Calu3 (cell line): Measurements from ENCODE around the gene CHRNA4. TPM values are rescaled to one million over a fixed set of nuclear protein-coding genes. Genes with fewer than 3 reads are reported as not detected.

Experiments used
- BruUV-seq: library from RNA; stranded (reverse); fragments of 400-500 nt; replicated peaks from 2 replicates; lab custom pipeline; 2021; lab: Mats Ljungman, UMichigan
- CTCF ChIA-PET: fragments of 300-600 bp; sonication (Branson Sonifier 250); formaldehyde crosslinking; loops from one replicate; lab custom pipeline; 2022; ENCODE audit warnings: antibody characterized with exemption; lab: Charles Lee
- DNase-seq: peaks from one replicate; pipeline ENCODE4 v3.0.0; 2022
- H3K27ac Mint-ChIP-seq: one replicate; pipeline ENCODE4 v1.8.0; 2022; ENCODE audit warnings: mixed read lengths; ENCODE audit not compliant: unreplicated experiment
- H3K27me3 Mint-ChIP-seq: one replicate; pipeline ENCODE4 v1.8.0; 2022; ENCODE audit warnings: mixed read lengths; ENCODE audit not compliant: unreplicated experiment
- H3K36me3 Mint-ChIP-seq: one replicate; pipeline ENCODE4 v1.8.0; 2022; ENCODE audit warnings: mild to moderate bottlenecking, moderate library complexity, mixed read lengths; ENCODE audit not compliant: insufficient read depth, unreplicated experiment
- H3K4me1 Mint-ChIP-seq: one replicate; pipeline ENCODE4 v1.8.0; 2022; ENCODE audit warnings: mild to moderate bottlenecking, low read depth, mixed read lengths; ENCODE audit not compliant: unreplicated experiment
- H3K4me3 Mint-ChIP-seq: one replicate; pipeline ENCODE4 v1.8.0; 2022; ENCODE audit warnings: mild to moderate bottlenecking, low read depth, moderate library complexity, mixed read lengths; ENCODE audit not compliant: unreplicated experiment
- H3K9me3 Mint-ChIP-seq: one replicate; pipeline ENCODE4 v1.8.0; 2022; ENCODE audit warnings: low read depth, mixed read lengths; ENCODE audit not compliant: unreplicated experiment
- intact Hi-C: fragments of 100-400 bp; cut with micrococcal nuclease; formaldehyde crosslinking; loops from one replicate; pipeline ENCODE4 v1.10.0; 2022; ENCODE audit not compliant: unreplicated experiment
- total RNA-seq: library from RNA; stranded (reverse); gene quantifications from 2 replicates; pipeline ENCODE4 v1.2.3, GENCODE V29; 2022
- TF ChIP-seq, protein P1 (sequence below): fragments of 200-600 bp; IDR thresholded peaks from one replicate; pipeline ENCODE4 v1.8.0; 2022; ENCODE audit warnings: antibody characterized with exemption; ENCODE audit not compliant: unreplicated experiment

The CHRNA4 gene
- total RNA-seq, 1 experiment from 2014 or later = not detected

GRCh38 chr20:63363013-63363957 lies 2.1 kb upstream of the CHRNA4 start:
- no peak for DNase-seq
- intact Hi-C loops = no loop called here
- H3K27me3 Mint-ChIP-seq = peaks cover 90% of the 10 kb centered on the region
- TF ChIP-seq, protein P1, sequence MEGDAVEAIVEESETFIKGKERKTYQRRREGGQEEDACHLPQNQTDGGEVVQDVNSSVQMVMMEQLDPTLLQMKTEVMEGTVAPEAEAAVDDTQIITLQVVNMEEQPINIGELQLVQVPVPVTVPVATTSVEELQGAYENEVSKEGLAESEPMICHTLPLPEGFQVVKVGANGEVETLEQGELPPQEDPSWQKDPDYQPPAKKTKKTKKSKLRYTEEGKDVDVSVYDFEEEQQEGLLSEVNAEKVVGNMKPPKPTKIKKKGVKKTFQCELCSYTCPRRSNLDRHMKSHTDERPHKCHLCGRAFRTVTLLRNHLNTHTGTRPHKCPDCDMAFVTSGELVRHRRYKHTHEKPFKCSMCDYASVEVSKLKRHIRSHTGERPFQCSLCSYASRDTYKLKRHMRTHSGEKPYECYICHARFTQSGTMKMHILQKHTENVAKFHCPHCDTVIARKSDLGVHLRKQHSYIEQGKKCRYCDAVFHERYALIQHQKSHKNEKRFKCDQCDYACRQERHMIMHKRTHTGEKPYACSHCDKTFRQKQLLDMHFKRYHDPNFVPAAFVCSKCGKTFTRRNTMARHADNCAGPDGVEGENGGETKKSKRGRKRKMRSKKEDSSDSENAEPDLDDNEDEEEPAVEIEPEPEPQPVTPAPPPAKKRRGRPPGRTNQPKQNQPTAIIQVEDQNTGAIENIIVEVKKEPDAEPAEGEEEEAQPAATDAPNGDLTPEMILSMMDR = no peak
- no peaks in the 10 kb centered on the region for H3K9me3 Mint-ChIP-seq
- no peak overlapping the region for H3K4me3 Mint-ChIP-seq
- H3K4me1 Mint-ChIP-seq = no peaks in the 10 kb centered on the region
- CTCF ChIA-PET = interaction anchor here (0.6 kb wide), 1 partner anchor 179 kb away, joined by 4 read pairs; no protein-coding TSS in a partner anchor
- peaks cover 5% of the 10 kb centered on the region for H3K36me3 Mint-ChIP-seq
- BruUV-seq = no TSS peak
- H3K27ac Mint-ChIP-seq = no peak overlapping the region

DNA sequence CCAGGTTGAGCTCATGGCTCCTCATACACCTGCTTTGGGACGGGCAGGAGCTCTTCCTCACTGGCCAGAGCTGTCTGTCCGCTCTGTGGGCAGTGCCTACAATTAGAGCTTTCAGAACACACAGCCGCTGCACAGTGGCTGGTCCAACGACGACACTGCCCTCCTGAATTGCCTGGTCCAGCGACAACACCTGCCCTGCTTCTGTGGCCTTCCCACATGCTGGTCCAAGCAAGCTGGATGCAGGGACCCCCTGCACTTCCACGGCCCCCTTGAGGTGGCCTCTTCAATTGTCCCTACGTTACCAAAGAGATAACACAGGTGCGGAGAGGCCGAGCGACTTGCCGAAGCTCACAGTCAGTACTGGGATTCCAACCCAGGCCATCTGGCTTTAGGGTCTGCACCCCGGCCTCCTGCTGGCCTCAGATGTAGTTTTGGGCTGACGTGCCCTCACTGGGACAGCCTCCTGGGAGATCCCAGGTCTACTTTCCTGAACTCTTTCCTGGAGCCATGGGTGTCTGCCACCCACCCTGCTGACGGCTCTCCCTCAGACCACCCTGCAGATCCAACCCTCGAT lies 1.4 kb upstream of the CHRNA4 start:
- CTCF ChIA-PET = interaction anchor here (0.6 kb wide), 1 partner anchor 130 kb away, joined by 3 read pairs; no protein-coding TSS in a partner anchor
- Mint-ChIP-seq H3K4me3 (no peak overlapping the region), H3K36me3 (peaks cover 5% of the 10 kb centered on the region), H3K27ac (no peak overlapping the region), H3K27me3 (peaks cover 90% of the 10 kb centered on the region), H3K4me1 (no peaks in the 10 kb centered on the region), H3K9me3 (no peaks in the 10 kb centered on the region)
- DNase-seq = no peak
- intact Hi-C loops = no loop called here
- BruUV-seq = no TSS peak
- TF ChIP-seq, protein P1 = no peak

- CTCF ChIA-PET = interaction anchor here (0.6 kb wide), 1 partner anchor 131 kb away, joined by 3 read pairs; no protein-coding TSS in a partner anchor
- no peak overlapping the region for H3K27ac Mint-ChIP-seq
- BruUV-seq = no TSS peak
Observed at GRCh38 chr20:63361519-63362435, 628 bp upstream of the CHRNA4 start.

More at GRCh38 chr20:63361519-63362435, 628 bp upstream of the CHRNA4 start:
- Mint-ChIP-seq H3K4me3 (no peak overlapping the region), H3K4me1 (no peaks in the 10 kb centered on the region), H3K27me3 (peaks cover 87% of the 10 kb centered on the region), H3K36me3 (peaks cover 5% of the 10 kb centered on the region), H3K9me3 (no peaks in the 10 kb centered on the region)
- DNase-seq = no peak
- intact Hi-C loops = no loop called here
- TF ChIP-seq, protein P1 = no peak
